GM18868 (cell line): ENCODE results near the gene IL31RA.

ENCODE experiments used
- ATAC-seq: cut with Tn5 transposase; IDR thresholded peaks from one replicate; pipeline ENCODE4 v1.9.1; 2021; ENCODE audit warnings: mild to moderate bottlenecking, moderate library complexity; ENCODE audit not compliant: unreplicated experiment

IL31RA gene

DNA sequence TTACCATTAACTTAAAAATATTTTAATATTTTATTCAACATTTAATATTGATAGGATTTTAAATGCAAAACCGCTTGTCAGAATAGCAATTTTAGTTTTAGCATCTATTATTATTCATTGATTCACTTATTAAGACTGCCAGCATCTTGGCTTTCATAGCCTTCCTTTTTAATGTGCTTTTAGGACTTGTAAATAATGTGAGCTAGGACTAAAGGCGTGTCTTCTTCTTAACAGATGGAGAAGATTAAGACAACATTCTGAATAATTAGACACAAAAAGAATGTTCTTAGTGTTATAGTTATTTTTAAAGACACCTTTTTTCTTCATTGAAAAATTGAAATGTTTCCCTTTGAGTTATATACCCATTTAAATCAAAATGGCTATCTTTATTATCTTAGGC is 6.9 kb downstream of the IL31RA start:
- ATAC-seq = no peak

DNA sequence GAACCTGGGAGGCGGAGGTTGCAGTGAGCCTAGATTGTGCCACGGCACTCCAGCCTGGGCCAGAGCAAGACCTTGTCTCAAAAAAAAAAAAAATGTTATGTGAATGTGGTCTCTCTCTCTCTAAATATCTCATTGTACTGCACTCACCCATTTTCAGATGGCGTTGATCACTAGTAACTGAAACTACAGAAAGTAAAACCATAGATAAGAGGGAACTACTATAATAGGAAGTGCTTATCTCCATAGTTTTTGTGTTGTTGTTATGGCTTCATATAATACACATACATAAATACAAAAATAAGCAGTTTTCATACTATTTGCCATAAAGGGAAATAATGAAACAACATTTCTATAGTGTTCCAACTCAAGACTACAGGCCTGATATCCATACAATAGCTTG is 9.1 kb downstream of the IL31RA start:
- ATAC-seq = no peak

DNA sequence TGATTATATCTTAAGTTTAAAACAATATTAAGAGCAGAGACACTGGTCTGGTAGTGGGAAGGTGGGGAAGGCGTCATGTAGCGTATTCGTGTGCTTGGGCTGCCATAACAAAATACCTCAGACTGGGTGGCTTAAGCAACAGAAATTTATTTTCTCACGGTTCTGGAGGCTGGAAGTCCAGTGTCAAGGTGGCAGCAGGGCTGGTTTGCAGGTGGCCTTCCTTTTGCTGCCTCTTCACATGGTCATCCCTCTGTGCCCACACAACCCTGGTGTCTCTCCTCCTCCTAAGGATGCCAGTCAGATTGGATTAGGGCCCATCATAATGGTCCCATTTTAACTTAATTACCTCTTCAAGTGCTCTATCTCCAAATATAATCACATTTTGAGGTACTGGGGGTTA is 9.6 kb downstream of the IL31RA start:
- no peak for ATAC-seq

DNA sequence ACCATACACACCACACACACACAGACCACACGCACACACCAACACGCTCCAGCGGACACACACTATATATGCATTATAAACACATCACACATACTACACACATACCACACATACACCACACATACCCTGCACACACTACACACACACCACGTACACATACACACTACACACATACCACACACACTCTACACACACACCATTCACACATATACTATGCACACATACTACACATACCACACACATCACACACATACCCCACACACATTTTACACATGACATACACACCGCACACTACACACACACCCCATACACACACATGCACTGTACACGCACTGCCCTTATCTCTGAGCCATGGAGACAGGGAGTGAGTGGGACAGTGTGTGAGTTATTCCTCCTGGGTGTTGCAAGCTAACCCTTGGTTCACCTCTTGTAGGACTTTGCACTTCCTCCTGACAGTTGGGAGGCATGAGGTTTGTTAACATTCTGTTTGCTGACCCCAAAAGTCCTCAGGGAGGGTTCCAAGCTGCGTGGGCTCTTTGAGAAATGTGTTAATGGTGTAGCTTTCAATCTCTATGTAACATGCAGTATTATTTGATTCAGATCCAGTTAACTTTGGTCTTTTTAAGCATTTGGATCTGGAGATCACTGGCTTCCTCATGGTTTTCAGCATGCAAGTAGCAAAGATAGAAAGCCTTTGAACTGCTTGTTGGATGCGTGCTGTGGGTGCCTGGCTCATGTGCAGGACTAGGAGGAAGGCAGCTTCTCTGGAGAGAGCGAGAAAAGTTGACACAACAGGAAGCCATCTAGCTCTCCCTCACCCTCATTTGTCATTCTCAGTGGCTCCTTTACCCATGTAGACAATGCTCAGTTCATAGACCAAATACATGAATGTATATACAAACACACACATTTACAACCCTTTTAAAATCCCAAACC is 13.7 kb downstream of the IL31RA start:
- no peak for ATAC-seq

DNA sequence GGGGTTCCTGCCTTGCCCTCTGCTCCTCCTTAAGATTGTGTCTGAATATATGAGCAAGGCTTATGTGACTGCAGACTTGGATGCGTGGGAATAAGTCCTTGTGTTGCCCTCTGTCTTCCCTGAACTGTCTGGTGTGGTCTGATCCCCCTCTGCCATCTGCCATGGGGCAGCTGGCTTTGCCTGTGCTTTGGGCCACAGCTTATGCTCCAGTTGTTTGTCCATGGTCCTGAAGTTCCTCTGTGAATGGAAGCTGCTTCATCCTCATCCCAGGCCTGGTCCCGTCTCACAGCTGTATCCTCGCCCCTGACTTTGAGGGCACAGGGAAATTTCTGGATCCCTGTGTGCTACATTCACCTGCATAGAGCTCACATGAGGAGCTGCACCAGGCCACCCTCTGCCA is 14.7 kb downstream of the IL31RA start:
- ATAC-seq = no peak

DNA sequence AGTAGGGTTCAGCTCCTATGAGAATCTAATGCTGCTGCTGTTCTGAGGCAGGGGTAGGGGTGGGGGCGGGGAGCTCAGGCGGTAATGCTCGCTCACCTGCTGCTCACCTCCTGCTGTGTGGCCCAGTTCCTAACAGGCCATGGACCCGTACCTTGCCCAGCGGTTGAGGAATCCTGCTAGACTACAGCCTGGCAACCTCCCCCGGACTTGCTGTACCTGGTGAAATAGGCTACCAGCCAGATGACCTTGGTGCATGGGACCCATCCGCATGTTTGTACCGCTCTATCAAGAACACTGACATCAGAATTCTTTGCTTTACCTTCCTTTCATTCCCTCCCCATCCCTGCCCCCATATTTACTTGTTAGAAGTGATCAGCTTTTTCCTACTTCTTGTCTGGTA is 15.3 kb downstream of the IL31RA start:
- ATAC-seq = no peak

DNA sequence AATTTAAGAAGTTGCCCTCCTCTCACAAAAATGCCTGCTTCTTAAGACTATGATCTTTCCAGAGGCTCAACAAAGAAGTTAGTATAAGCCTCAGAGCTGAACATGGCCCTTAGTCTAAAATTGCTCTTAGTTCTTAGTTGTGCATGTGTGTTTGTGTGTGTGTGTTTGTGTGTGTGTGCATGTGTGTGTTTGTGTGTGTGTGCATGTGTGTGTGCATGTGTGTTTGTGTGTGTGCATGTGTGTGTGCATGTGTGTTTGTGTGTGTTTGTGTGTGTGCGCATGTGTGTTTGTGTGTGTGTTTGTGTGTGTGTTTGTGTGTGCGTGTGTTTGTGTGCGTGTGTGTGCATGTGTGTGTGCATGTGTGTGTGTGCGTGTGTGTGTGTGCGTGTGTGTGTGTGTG is 15.8 kb downstream of the IL31RA start:
- ATAC-seq = no peak

DNA sequence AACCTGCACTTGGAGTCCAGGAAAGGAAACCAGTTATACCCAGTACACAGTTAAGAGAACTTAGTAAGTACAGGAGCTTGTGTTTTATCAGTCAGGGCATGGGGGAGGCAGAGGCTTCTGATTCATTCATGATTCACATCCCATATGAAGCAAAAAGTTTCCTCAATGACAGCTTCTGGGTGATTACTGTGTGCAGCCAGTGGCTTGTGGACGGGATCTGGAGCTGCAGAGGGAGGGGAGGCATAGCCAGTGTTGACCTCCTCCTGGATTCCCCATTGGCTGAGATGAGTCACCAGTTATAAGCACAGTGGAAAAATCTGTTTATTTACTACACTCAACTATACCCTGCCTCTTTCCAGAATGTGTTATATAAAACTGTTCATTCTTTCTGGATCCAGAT is 17.7 kb downstream of the IL31RA start:
- no peak for ATAC-seq

DNA sequence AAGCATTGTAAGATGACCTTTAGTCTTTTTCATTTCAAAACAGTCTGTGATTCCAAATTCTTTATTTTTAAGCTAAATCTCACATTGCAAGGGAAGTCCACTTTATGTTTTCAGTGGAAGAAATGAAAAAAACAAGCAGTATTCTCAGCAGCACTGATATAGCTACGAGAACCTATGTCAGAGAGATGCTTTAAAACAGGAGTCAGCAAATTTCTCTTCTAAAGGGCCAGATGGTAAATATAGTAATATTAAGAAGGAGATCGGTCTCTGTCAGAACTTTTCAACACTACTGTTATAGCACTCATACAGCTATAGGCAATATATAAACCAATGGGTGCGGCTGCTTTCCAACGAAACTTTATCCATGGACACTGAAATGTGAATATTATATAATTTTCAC is 18.7 kb downstream of the IL31RA start:
- ATAC-seq = no peak

DNA sequence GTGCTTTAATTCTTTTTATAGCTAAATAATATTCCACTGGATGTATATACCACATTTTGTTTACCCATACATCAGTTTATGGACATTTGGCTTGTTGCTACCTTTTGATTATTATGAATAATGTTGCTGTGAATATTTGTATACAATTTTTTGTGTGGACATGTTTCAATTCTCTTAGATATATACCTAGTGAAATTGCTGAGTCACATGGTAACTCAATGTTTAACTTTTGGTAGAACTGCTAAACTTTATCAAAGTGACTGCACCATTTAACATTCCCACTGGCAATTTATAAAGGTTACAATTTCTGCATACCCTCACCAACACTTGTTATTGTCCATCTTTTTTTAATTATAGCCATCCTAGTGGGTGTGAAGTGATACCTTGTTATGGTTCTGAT is 22.1 kb downstream of the IL31RA start:
- no peak for ATAC-seq

DNA sequence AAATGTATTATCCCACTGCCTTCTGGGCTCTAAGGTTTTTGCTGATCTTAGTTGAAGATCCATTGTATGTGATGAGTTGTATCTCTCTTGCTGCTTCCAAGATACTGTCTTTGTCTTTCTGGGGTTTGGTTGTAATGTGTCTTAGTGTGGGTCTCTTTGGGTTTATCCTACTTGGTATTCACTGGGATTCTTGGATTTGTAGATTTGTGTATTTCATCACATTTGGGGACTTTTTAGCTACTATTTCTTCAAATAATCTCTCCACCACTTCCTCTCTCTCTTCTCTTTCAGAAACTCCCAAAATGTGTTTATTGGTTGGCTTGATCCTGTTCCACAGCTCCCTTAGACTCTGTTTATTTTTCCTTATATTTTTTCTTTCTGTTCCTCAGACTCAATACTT is 26.5 kb downstream of the IL31RA start:
- ATAC-seq = no peak

DNA sequence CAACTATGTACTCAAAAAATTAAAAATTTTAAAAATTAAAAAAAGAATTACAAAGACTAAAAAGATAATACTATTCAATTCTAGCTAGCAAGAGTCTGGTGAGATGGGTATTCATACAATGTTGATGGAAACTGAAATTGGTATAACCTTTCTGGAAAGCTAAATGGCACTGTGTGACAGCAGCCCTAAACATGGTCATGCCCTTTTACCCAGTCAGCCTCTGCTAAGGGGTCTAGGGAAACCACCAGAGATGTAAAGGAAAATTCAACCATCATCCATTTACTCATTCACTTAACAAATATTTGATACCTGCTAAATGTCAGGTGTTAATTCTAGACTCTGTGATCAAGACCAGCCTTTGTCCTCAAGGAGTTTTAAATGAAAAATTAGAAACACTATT is 29.3 kb downstream of the IL31RA start:
- ATAC-seq = no peak

DNA sequence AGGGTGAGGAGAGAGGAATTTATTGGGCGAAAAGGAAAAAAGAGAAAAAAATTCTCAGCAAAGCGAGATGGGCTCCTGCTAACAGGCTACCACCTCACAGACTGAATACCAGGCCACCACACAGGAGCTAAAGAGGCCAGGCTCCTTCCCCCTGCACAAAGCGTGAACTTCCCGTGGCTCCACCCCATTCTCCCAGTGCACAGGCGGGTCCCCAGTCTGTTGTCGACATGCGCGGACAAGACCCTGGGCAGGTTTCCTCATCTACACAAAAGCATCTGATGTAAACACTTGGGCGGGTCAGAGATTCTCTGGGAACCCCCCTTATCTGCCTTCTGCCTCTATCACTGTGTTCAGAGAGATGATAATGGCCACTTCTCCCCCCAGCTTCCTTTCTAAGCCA is 34.2 kb downstream of the IL31RA start:
- no peak for ATAC-seq

DNA sequence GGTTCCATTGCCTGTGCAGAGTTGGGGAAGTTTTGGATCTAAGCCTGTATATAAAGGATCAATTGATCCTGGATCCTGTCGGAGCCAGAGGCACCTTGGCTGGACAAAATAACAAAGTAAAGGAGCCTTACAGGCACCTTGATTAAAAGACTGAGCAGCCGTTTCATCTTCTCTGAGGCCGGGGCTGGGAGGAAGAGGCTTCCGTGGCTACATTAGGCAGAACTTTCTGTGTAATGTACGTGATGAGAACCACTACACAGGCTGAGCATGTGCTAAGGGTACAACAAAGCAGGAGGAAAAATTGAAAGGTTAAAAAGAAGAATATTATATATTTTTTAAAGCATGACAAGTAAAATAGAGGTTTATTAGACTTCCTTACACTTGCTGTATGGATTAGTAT is 37.0 kb downstream of the IL31RA start:
- no peak for ATAC-seq

DNA sequence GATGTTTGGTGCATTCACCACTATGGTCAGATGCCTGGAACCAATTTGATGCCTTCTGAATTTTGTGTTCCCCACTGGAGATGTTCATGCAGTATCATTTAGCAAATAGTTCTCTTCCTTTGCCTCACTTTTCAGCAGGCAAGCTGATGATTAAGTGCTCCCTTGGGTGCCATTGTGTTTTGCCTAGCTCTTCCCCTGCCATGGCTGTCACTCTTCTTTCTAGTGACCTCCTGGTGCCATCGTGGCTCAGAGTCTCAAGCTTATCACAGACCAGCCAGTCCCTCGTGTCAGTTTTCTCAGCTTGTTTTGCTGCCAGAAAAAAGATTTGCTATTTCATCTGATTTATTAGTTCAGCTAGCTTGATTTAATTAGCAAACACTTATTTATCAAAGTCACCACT is 41.3 kb downstream of the IL31RA start:
- ATAC-seq = no peak

DNA sequence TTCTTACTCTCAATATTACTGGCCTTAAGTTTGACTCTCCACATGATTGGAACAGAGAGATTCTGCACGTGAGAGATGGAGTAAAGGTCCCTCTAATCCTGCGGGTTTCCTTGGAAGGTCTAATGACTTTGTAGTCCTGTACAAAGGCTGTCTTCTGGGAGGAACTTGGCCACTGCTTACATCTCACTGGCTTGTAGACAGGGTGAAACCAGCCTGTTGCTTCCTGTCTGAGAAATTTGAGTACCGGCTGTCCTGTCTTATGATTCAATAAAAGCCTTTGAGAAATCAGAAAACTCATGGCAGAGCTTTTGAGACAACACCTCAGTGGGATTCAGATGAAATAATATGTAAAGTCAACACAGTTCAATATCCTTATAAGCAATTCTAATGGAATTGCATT is 43.0 kb downstream of the IL31RA start:
- ATAC-seq = no peak

DNA sequence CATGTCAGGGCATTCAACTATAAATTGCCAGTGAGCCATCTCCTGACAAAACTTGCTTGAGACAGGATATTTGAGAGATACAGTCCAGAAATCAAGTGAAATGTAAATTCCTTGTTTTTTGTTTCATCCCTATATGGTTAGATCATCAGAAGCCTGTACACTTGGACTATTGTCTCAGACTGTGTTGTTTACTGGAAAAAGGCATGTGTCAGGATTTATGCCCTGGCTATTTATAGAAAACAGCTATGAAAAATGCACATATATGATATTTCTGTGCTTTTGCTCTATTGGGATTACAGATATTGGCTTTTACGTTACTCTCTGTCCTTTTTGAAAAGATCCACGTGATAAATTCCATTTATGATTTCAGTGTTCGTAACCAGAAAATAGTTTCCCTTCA is 44.2 kb downstream of the IL31RA start:
- ATAC-seq = no peak

DNA sequence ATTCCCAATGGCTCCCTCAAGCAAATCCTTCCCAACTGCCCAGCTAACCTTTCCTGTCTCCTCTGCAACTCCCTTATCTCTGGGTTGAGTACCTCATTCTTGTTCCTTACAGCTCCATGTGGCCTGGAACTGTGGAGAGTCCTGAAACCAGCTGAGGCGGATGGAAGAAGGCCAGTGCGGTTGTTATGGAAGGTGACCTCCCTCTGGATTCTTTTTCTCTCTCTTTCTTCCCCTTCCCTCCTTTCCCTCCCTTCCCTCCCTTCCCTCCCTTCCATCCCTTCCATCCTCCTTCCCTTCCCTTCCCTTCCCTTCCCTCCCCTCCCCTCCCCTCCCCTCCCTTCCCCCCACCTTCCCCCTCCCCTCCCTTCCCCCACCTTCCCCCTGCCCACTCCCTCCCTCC is 45.1 kb downstream of the IL31RA start:
- ATAC-seq = no peak

DNA sequence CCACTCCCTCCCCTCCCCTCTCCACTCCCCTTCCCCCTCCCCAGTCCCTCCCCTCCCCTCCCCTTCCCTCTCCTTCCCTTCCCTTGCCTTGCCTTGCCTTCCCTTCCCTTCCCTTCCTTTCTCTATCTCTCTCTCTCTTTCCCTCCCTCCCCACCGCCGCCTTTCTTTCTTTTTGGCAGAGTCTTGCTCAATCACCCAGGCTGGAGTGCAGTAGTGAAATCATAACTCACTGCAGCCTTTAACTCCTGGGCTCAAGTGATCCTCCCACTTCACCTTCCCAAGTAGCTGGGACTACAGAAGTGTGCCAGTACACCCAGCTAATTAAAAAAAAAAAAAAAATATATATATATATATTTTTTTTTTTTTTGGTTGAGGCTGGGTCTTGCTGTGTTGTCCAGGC is 45.5 kb downstream of the IL31RA start:
- ATAC-seq = no peak

DNA sequence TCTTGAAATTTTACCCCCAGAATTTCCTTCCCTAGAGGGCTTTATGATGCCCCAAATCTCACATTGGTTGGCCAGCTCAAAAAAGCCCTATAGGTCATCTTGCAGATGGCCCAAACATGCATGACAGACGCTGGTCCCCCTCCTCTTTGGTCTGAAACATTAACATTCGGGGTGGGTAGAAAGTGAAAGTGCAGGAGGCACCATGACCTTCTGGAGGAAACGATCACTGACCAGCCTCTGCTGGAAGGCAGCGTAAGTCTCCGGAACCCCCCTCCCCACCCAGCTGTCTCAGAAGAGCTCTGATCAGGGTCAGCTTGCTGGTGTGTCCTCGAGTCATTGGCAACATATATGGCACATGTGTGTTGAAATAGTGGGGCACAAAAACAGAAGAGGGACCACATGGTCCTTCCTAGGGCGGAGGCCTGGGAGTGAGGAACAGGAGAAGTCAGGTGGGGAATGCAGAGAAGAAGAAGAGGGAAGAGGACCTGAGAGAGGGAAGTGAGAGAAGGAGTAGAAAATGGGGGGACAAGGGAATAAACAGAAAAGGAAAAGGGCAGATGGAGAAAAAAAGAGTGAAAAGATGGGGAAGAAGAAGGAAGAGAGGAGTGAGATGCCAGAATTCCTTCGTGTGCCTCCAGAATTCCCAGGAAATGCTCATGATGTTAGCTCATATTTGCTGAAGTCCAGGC is 46.2 kb downstream of the IL31RA start:
- ATAC-seq = no peak

DNA sequence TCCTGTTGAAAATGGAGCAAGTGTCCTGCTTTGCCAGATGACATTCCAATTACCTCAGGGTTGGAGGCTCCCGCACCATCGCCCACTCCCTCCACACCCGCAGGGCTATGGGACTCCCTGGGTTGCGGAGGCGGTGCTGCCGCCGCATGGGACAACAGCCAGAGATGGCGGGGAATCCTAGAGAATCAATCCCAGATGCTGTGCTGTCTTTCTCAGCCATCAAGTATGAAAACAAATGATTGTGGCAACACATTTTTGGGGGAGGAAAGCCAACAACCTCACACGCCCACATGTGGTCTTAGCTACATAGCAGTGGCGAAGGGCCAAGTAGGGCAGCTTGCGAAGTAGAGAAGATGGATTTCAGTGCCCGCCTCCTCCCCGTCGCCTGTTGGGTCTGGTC is 46.7 kb downstream of the IL31RA start:
- no peak for ATAC-seq

DNA sequence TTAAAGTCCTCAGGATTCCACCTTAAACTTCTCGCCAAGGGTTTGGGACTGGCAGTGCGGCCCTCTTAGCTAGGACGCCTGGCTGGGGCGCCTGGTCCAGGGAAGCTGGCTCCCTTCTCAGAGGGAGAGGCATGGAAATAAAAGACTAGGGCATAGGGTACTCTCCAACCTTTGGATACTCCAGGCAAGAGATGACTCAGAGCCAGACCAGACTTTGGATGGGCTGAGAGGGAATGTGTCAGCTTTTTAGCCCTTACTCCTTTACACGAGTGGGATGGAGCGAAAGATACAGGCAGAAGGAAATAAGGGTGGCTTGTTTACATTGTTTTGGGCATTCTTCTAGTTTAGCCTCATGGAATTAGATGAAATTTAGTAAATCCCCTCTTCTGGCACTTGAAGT is 48.2 kb downstream of the IL31RA start:
- no peak for ATAC-seq
